GM12878 (cell line): Measurements from ENCODE around the gene UBE2E2. TPM values are rescaled to one million over a fixed set of nuclear protein-coding genes. Genes with fewer than 3 reads are reported as not detected.

ENCODE experiments used
- ATAC-seq: fragments of 200-7000 bp; cut with Tn5 transposase; 3 replicates; pipeline ENCODE4 v1.9.1; 2020; ENCODE audit warnings: mild to moderate bottlenecking, moderate library complexity
- BruUV-seq: library from RNA; stranded (reverse); fragments of 400-500 nt; replicated peaks from 2 replicates; lab custom pipeline; 2021; lab: Mats Ljungman, UMichigan
- CTCF ChIA-PET: fragments of 300-600 bp; sonication (Branson Sonifier 250); formaldehyde crosslinking; extraction: SDS; loops from one replicate; lab custom pipeline; 2021; ENCODE audit warnings: inconsistent platforms; lab: Yijun Ruan, JAX
- POLR2A ChIA-PET: fragments of 350-600 bp; formaldehyde crosslinking; extraction: SDS; loops from one replicate; lab custom pipeline; 2021; ENCODE audit warnings: inconsistent platforms; lab: Charles Lee
- RAD21 ChIA-PET: fragments of 300-600 bp; sonication (Branson Sonifier 250); formaldehyde crosslinking; loops from one replicate; lab custom pipeline; 2023; ENCODE audit warnings: antibody characterized with exemption; ENCODE audit not compliant: unreplicated experiment; lab: Charles Lee
- SMC1A ChIA-PET: fragments of 300-600 bp; sonication (Branson Sonifier 250); formaldehyde crosslinking; loops from one replicate; lab custom pipeline; 2023; ENCODE audit not compliant: unreplicated experiment, uncharacterized antibody; lab: Charles Lee
- DNase-seq: peaks from one replicate; pipeline ENCODE4 v3.0.0-alpha.2; 2011; ENCODE audit warnings: low read depth, low spot score
- FAIRE-seq: peaks from 3 replicates; lab custom pipeline; 2011; peaks lifted over from hg19 to GRCh38; lab: Jason Lieb, UNC
- H2AFZ ChIP-seq: 2 replicates; pipeline ENCODE4 v1.6.0; 2011; ENCODE audit warnings: low read depth, low read length, control low read depth; ENCODE audit not compliant: control insufficient read depth
- H3K27ac ChIP-seq: 2 replicates; pipeline ENCODE4 v1.5.1; 2011; ENCODE audit warnings: control low read depth; ENCODE audit not compliant: control insufficient read depth, insufficient read depth
- H3K27me3 ChIP-seq, 2 experiments: replicated peaks in 1 of 2; 2 replicates each; pipeline versions ENCODE4 v1.6.0 to v1.6.1; 2011; ENCODE audit warnings: low read length in 1 of 2; ENCODE audit not compliant: control insufficient read depth in 2 of 2, insufficient read depth in 2 of 2
- H3K36me3 ChIP-seq, 2 experiments: 2 replicates each; pipeline ENCODE4 v1.5.1; 2011; ENCODE audit warnings: low read length in 1 of 2; ENCODE audit not compliant: control insufficient read depth in 2 of 2, insufficient read depth in 2 of 2
- H3K4me1 ChIP-seq: 2 replicates; pipeline ENCODE4 v1.6.1; 2011; ENCODE audit warnings: mild to moderate bottlenecking, low read length, moderate library complexity, mixed read lengths; ENCODE audit not compliant: control insufficient read depth, insufficient read depth
- H3K4me2 ChIP-seq: 2 replicates; pipeline ENCODE4 v1.6.0; 2011; ENCODE audit warnings: control low read depth; ENCODE audit not compliant: control insufficient read depth, insufficient read depth
- H3K4me3 ChIP-seq: fragments of 200-600 bp; sonication (generic); 2 replicates; pipeline ENCODE4 v1.5.1; 2016
- H3K79me2 ChIP-seq: 2 replicates; pipeline ENCODE4 v1.6.0; 2011; ENCODE audit warnings: low read length; ENCODE audit not compliant: control insufficient read depth, insufficient read depth
- H3K9ac ChIP-seq: 2 replicates; pipeline ENCODE4 v1.8.0; 2011; ENCODE audit warnings: low read length, control low read depth, mixed read lengths; ENCODE audit not compliant: control insufficient read depth, insufficient read depth
- H3K9me3 ChIP-seq: replicated peaks from 3 replicates; pipeline ENCODE4 v1.5.1; 2011; ENCODE audit warnings: mild to moderate bottlenecking, low read length; ENCODE audit not compliant: control insufficient read depth, insufficient read depth
- H4K20me1 ChIP-seq: 2 replicates; pipeline ENCODE4 v1.6.0; 2011; ENCODE audit not compliant: control insufficient read depth, insufficient read depth
- BACH1 ChIP-seq: fragments of 450-650 bp; IDR thresholded peaks from 2 replicates; pipeline ENCODE4 v1.6.1; 2017; ENCODE audit warnings: mild to moderate bottlenecking, borderline replicate concordance
- BRCA1 ChIP-seq: IDR thresholded peaks from 2 replicates; pipeline ENCODE4 v1.6.1; 2011; ENCODE audit warnings: low read depth, low read length, improper control_type of control experiment
- CHD4 ChIP-seq: fragments of 200-600 bp; sonication (generic); IDR thresholded peaks from 2 replicates; pipeline ENCODE4 v1.6.1; 2016; ENCODE audit warnings: mild to moderate bottlenecking
- E4F1 ChIP-seq: fragments of 450-650 bp; IDR thresholded peaks from 2 replicates; pipeline ENCODE4 v1.6.1; 2018; ENCODE audit warnings: borderline replicate concordance, mild to moderate bottlenecking; ENCODE audit not compliant: partially characterized antibody
- HDAC6 ChIP-seq: fragments of 200-600 bp; sonication (generic); IDR thresholded peaks from one replicate; pipeline ENCODE4 v1.8.0; 2017; ENCODE audit warnings: antibody characterized with exemption; ENCODE audit not compliant: unreplicated experiment
- IRF3 ChIP-seq: fragments of 450-650 bp; IDR thresholded peaks from 2 replicates; pipeline ENCODE4 v1.6.1; 2014; ENCODE audit warnings: mild to moderate bottlenecking
- IRF4 ChIP-seq: IDR thresholded peaks from 2 replicates; pipeline ENCODE4 v1.6.1; 2011; ENCODE audit warnings: low read depth, low read length
- NR2C2 ChIP-seq: IDR thresholded peaks from 2 replicates; pipeline ENCODE4 v1.6.1; 2011; ENCODE audit warnings: borderline replicate concordance, low read depth; ENCODE audit not compliant: control insufficient read depth, insufficient read length
- PAX5 ChIP-seq: IDR thresholded peaks from 2 replicates; pipeline ENCODE4 v1.6.1; 2011; ENCODE audit warnings: low read depth, low read length, borderline replicate concordance
- RAD21 ChIP-seq: IDR thresholded peaks from 2 replicates; pipeline ENCODE4 v1.6.1; 2011; ENCODE audit warnings: mild to moderate bottlenecking, low read depth, low read length, moderate library complexity; ENCODE audit not compliant: insufficient read depth
- RAD51 ChIP-seq: fragments of 450-650 bp; IDR thresholded peaks from 2 replicates; pipeline ENCODE4 v1.6.1; 2016; ENCODE audit warnings: moderate library complexity, mild to moderate bottlenecking, inconsistent platforms
- RELA ChIP-seq: fragments of 450-650 bp; IDR thresholded peaks from 2 replicates; pipeline ENCODE4 v1.8.0; 2014; ENCODE audit warnings: borderline replicate concordance; ENCODE audit not compliant: partially characterized antibody
- SMAD1 ChIP-seq: fragments of 450-650 bp; IDR thresholded peaks from 2 replicates; pipeline ENCODE4 v1.6.1; 2018; ENCODE audit warnings: mild to moderate bottlenecking, low read depth; ENCODE audit not compliant: partially characterized antibody
- SMC3 ChIP-seq: IDR thresholded peaks from 2 replicates; pipeline ENCODE4 v1.6.1; 2011; ENCODE audit warnings: low read length, improper control_type of control experiment, borderline replicate concordance
- SPI1 ChIP-seq: IDR thresholded peaks from 2 replicates; pipeline ENCODE4 v1.6.1; 2011; ENCODE audit warnings: low read depth, mild to moderate bottlenecking, low read length, moderate library complexity, borderline replicate concordance; ENCODE audit not compliant: insufficient read depth
- STAT3 ChIP-seq: IDR thresholded peaks from 2 replicates; pipeline ENCODE4 v1.6.1; 2011; ENCODE audit warnings: low read depth, low read length, improper control_type of control experiment
- SUPT20H ChIP-seq: IDR thresholded peaks from 2 replicates; pipeline ENCODE4 v1.6.1; 2011; ENCODE audit warnings: low read depth, mild to moderate bottlenecking, low read length, moderate library complexity, borderline replicate concordance; ENCODE audit not compliant: control insufficient read depth
- WGBS: methylation state at CpG from one replicate; pipeline ENCODE4 v1.1.6; 2016; ENCODE audit warnings: low lambda C conversion rate; ENCODE audit not compliant: insufficient replicate concordance, insufficient coverage; ENCODE audit errors: missing lambda C conversion rate; 5-methylcytosine and 5-hydroxymethylcytosine counted together
- in situ Hi-C: fragments of 300-500 bp; cut with MboI; formaldehyde crosslinking; loops from 9 replicates; pipeline ENCODE4 v1.14.3; 2018; ENCODE audit warnings: mixed read lengths
- intact Hi-C: fragments of 100-400 bp; cut with micrococcal nuclease; formaldehyde crosslinking; loops from one replicate; pipeline ENCODE4 v1.14.2; 2022; ENCODE audit not compliant: unreplicated experiment
- polyA plus RNA-seq, 11 experiments: library from polyadenylated mRNA; depleted of rRNA in 4 of 11; unstranded in 6 of 11; stranded (reverse) in 5 of 11; fragments of >200 nt; fragmentation: Nextera tagmentation in 4 of 11; fragmentation: Illumina TruSeq in 1 of 11; extraction: Ambion mirVana in 4 of 11; extraction: Trizol in 1 of 11; gene quantifications; 1 replicate in 1 of 11; 2 replicates in 10 of 11; pipeline versions ENCODE4 v1.2.1 to v1.2.3, GENCODE V29; 2011 to 2016; ENCODE audit warnings: inconsistent platforms in 2 of 11, missing spikeins in 2 of 11, low read depth in 1 of 11
- total RNA-seq, 4 experiments: library from RNA; depleted of rRNA in 3 of 4; stranded (reverse); fragments of >200 nt in 3 of 4; fragmentation: Illumina TruSeq in 1 of 4; extraction: Trizol in 1 of 4; gene quantifications; 2 replicates each; pipeline versions ENCODE4 v1.2.1 to v1.2.3, GENCODE V29; 2013 to 2021
- TF ChIP-seq, protein P1 (sequence below): fragments of 450-650 bp; IDR thresholded peaks from 2 replicates; pipeline ENCODE4 v1.6.1; 2016; ENCODE audit warnings: mild to moderate bottlenecking
- TF ChIP-seq, protein P2 (sequence below): fragments of 450-650 bp; IDR thresholded peaks from 2 replicates; pipeline ENCODE4 v1.6.1; 2017; ENCODE audit warnings: borderline replicate concordance

UBE2E2 gene
- total and polyA plus RNA-seq, 10 of the 15 experiments (the other 5 are each of a cell fraction or from before 2014, with no cell fraction given) = 8.7 to 71.0 (median 36.4) TPM

GRCh38 chr3:23615068-23615467 is 411.9 kb downstream of the UBE2E2 start:
- in situ Hi-C loops = no loop called here
- SMC1A ChIA-PET = interaction anchor here (0.7 to 4.5 kb wide), 6 partner anchors 22 to 289 kb away, joined by 3 to 24 read pairs (median 4); no protein-coding TSS in a partner anchor
- Histone ChIP-seq H4K20me1 (no peaks in the 10 kb centered on the region), H3K27me3 (no peaks in the 10 kb centered on the region), H3K9me3 (no peaks in the 10 kb centered on the region), H2AFZ (no peak overlapping the region), H3K9ac (no peak overlapping the region), H3K4me3 (no peak overlapping the region), H3K4me1 (no peaks in the 10 kb centered on the region), H3K27ac (no peak overlapping the region), H3K79me2 (no peaks in the 10 kb centered on the region), H3K36me3 (no peaks in the 10 kb centered on the region), H3K4me2 (no peak overlapping the region)
- BruUV-seq = no TSS peak
- peak; percentile 72 for ATAC-seq
- DNase-seq = no peak
- RAD21 ChIA-PET = interaction anchor here (0.7 to 1.3 kb wide), 2 partner anchors 146 to 423 kb away, joined by 4 read pairs; no protein-coding TSS in a partner anchor
- POLR2A ChIA-PET = no interaction called here
- FAIRE-seq = no peak
- CTCF ChIA-PET = interaction anchor here (0.7 to 1.7 kb wide), 5 partner anchors 10 to 146 kb away, joined by 3 to 4 read pairs (median 3); no protein-coding TSS in a partner anchor
- 96% methylated on average over 5 of the region's 5 CpGs for WGBS
- intact Hi-C loops = no loop called here
- TF ChIP-seq BRCA1 (no peak), BACH1 (no peak), HDAC6 (no peak), SPI1 (no peak), RAD51 (no peak), CHD4 (no peak), IRF4 (no peak), NR2C2 (no peak), PAX5 (no peak), E4F1 (no peak), RELA (no peak), SMC3 (peak; percentile 15; the same call in 1 of the 2 replicates), SUPT20H (no peak), STAT3 (no peak), RAD21 (peak; percentile 37; the same call in 1 of the 2 replicates), IRF3 (no peak), SMAD1 (no peak)
- TF ChIP-seq, protein P1, sequence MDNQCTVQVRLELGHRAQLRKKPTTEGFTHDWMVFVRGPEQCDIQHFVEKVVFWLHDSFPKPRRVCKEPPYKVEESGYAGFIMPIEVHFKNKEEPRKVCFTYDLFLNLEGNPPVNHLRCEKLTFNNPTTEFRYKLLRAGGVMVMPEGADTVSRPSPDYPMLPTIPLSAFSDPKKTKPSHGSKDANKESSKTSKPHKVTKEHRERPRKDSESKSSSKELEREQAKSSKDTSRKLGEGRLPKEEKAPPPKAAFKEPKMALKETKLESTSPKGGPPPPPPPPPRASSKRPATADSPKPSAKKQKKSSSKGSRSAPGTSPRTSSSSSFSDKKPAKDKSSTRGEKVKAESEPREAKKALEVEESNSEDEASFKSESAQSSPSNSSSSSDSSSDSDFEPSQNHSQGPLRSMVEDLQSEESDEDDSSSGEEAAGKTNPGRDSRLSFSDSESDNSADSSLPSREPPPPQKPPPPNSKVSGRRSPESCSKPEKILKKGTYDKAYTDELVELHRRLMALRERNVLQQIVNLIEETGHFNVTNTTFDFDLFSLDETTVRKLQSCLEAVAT = no peak
- TF ChIP-seq, protein P2, sequence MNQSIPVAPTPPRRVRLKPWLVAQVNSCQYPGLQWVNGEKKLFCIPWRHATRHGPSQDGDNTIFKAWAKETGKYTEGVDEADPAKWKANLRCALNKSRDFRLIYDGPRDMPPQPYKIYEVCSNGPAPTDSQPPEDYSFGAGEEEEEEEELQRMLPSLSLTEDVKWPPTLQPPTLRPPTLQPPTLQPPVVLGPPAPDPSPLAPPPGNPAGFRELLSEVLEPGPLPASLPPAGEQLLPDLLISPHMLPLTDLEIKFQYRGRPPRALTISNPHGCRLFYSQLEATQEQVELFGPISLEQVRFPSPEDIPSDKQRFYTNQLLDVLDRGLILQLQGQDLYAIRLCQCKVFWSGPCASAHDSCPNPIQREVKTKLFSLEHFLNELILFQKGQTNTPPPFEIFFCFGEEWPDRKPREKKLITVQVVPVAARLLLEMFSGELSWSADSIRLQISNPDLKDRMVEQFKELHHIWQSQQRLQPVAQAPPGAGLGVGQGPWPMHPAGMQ = no peak
